Bronchial epithelial cell (primary cell): ENCODE results near the gene PRICKLE2. TPM values are rescaled to one million over a fixed set of nuclear protein-coding genes. Genes with fewer than 3 reads are reported as not detected.

Experiments used
- DNase-seq: peaks from one replicate; pipeline ENCODE4 v3.0.0-alpha.2; 2010; ENCODE audit warnings: low read depth
- FAIRE-seq: peaks from 2 replicates; lab custom pipeline; 2011; peaks lifted over from hg19 to GRCh38; lab: Jason Lieb, UNC
- H3K27me3 ChIP-seq: 2 replicates; pipeline ENCODE4 v1.5.1; 2011; ENCODE audit warnings: low read length; ENCODE audit not compliant: control insufficient read depth, insufficient read depth
- H3K36me3 ChIP-seq: 2 replicates; pipeline ENCODE4 v1.5.1; 2011; ENCODE audit warnings: low read length; ENCODE audit not compliant: control insufficient read depth, insufficient read depth
- H3K4me3 ChIP-seq: 2 replicates; pipeline ENCODE4 v1.5.1; 2011; ENCODE audit warnings: mild to moderate bottlenecking, low read depth, low read length, control low read depth
- CTCF ChIP-seq: IDR thresholded peaks from 2 replicates; pipeline ENCODE4 v1.5.1; 2011; ENCODE audit warnings: mild to moderate bottlenecking, moderate library complexity, low read length, control low read depth, inconsistent platforms; ENCODE audit not compliant: insufficient read depth, severe bottlenecking
- total RNA-seq: library from RNA; depleted of rRNA; stranded (reverse); fragments of >200 nt; gene quantifications from 2 replicates; pipeline ENCODE4 v1.2.1, GENCODE V29; 2014

PRICKLE2 gene
- total RNA-seq, 1 donor from 2014 or later = 2.4 TPM

GRCh38 chr3:64134882-64135281 is 90.4 kb downstream of the PRICKLE2 start:
- H3K4me3 ChIP-seq = no peak overlapping the region
- no peaks in the 10 kb centered on the region for H3K36me3 ChIP-seq
- no peak for TF ChIP-seq CTCF
- DNase-seq = no peak
- FAIRE-seq = no peak
- no peaks in the 10 kb centered on the region for H3K27me3 ChIP-seq

GRCh38 chr3:64133987-64134386 is 91.3 kb downstream of the PRICKLE2 start:
- Histone ChIP-seq H3K4me3 (no peak overlapping the region), H3K36me3 (no peaks in the 10 kb centered on the region), H3K27me3 (no peaks in the 10 kb centered on the region)
- no peak for TF ChIP-seq CTCF
- FAIRE-seq = no peak
- DNase-seq = no peak

- no peak for DNase-seq
- Histone ChIP-seq H3K4me3 (no peak overlapping the region), H3K36me3 (no peaks in the 10 kb centered on the region), H3K27me3 (no peaks in the 10 kb centered on the region)
- FAIRE-seq = no peak
- no peak for TF ChIP-seq CTCF
These were observed 92.0 kb downstream of the PRICKLE2 start for GRCh38 chr3:64133272-64133671.

- DNase-seq = no peak
- no peak overlapping the region for H3K4me3 ChIP-seq
- no peaks in the 10 kb centered on the region for H3K27me3 ChIP-seq
- TF ChIP-seq CTCF = no peak
- no peaks in the 10 kb centered on the region for H3K36me3 ChIP-seq
- FAIRE-seq = peak; percentile 68
These were observed 93.4 kb downstream of the PRICKLE2 start for GRCh38 chr3:64131725-64132469.

GRCh38 chr3:64130436-64130835 is 94.8 kb downstream of the PRICKLE2 start:
- FAIRE-seq (no peak), DNase-seq (no peak)
- TF ChIP-seq CTCF = no peak
- Histone ChIP-seq H3K27me3 (no peaks in the 10 kb centered on the region), H3K36me3 (no peaks in the 10 kb centered on the region), H3K4me3 (no peak overlapping the region)

GRCh38 chr3:64129581-64129980 is 95.7 kb downstream of the PRICKLE2 start:
- Histone ChIP-seq H3K36me3 (no peaks in the 10 kb centered on the region), H3K27me3 (no peaks in the 10 kb centered on the region), H3K4me3 (no peak overlapping the region)
- DNase-seq = no peak
- TF ChIP-seq CTCF = no peak
- peak; percentile 76 for FAIRE-seq
